GM19324 (cell line): Measurements from ENCODE around the gene DCAF6.

Experiments
- ATAC-seq: cut with Tn5 transposase; IDR thresholded peaks from one replicate; pipeline ENCODE4 v1.9.1; 2021; ENCODE audit warnings: mild to moderate bottlenecking, moderate library complexity; ENCODE audit not compliant: unreplicated experiment, low FRiP score

Gene DCAF6

DNA sequence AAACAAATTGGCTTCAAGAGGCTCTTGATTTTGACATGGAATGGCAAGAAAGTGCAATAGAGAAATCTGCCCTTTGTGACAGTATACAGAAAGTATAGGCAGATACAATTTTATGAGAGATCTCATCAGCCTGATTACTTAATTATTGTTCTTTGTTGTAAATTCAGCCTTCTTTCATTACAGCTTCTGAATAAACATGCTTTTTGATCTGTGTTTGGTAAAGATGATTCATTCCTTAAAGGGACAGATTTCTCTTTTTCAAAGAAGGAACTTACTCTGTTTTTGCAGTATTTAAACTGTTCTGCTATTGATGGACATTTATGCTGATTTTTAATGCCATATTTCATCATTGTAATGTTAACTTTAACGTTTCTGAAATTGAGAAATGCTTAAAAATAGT, 14.1 kb downstream of the DCAF6 start:
- no peak for ATAC-seq

GRCh38 chr1:167955915-167956314, 19.4 kb downstream of the DCAF6 start:
- ATAC-seq: no peak

GRCh38 chr1:167957710-167958109, 21.2 kb downstream of the DCAF6 start:
- no peak for ATAC-seq

- ATAC-seq: no peak
Observed at GRCh38 chr1:167964646-167965045, 28.2 kb downstream of the DCAF6 start.

DNA sequence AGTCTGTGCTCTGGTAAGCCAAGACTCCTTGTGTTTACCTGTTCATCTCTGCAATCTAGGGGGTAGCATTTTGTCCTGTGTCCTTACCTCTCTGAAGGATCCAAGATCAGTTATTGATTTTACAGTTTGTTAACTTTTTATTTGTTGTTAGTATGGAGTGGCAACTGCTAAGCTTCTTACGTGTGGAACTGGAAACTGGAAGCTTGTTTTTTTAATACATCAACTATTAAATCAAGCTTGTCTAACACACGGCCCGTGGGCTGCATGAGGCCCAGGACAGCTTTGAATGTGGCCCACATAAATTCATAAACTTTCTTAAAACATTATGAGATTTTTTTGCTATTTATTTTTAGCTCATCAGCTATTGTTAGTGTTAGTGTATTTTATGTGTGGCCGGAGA, 29.6 kb downstream of the DCAF6 start:
- ATAC-seq: no peak

- ATAC-seq: no peak
Observed at GRCh38 chr1:167968569-167968968, 32.1 kb downstream of the DCAF6 start.

DNA sequence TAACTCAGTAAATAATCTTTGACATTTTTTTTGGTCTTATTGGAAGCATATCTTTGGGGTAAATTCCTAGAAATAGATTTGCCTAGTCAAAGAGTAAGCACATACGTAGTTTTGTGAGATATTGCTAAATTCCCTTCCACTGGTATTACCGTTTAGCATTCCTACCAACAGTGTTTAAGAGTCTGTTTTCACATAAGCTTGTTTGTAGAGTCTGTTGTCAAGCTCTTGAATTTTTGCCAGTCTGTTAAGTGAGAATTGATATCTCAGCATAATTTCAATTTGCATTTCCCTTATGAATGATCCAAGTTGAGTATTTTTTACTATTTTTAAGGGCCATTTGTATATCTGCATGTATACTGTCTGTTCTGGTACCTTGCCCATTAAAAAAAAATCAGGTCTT, 37.3 kb downstream of the DCAF6 start:
- no peak for ATAC-seq

DNA sequence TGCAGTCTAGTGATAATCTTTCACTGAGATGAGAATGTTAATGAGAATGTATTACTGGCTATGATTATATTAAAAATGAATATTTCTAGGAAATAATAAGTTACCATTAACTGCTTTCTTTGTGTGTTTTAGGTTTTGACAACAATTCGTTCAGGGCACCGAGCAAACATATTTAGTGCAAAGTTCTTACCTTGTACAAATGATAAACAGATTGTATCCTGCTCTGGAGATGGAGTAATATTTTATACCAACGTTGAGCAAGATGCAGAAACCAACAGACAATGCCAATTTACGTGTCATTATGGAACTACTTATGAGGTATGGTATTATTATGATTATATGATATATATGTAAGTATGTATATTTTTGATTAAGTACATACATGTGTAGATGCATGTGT, 38.2 kb downstream of the DCAF6 start:
- no peak for ATAC-seq

- ATAC-seq: no peak
Observed at GRCh38 chr1:167977245-167977644, 40.8 kb downstream of the DCAF6 start.

DNA sequence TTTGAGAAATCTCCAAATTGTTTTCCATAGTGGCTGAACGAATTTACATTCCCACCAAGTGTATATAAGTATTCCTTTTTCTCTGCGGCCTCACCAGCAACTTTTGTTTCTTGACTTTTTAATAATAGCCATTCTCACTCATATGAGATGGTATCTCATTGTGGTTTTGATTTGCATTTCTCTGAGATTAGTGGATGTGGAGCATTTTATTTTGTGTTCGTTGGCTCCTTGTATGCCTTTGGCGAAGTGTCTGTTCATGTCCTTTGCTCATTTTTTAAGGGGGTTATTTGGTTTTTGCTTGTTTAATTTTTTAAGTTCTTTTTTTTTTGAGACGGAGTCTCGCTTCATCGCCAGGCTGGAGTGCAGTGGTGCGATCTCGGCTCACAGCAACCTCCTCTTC, 45.5 kb downstream of the DCAF6 start:
- no peak for ATAC-seq

DNA sequence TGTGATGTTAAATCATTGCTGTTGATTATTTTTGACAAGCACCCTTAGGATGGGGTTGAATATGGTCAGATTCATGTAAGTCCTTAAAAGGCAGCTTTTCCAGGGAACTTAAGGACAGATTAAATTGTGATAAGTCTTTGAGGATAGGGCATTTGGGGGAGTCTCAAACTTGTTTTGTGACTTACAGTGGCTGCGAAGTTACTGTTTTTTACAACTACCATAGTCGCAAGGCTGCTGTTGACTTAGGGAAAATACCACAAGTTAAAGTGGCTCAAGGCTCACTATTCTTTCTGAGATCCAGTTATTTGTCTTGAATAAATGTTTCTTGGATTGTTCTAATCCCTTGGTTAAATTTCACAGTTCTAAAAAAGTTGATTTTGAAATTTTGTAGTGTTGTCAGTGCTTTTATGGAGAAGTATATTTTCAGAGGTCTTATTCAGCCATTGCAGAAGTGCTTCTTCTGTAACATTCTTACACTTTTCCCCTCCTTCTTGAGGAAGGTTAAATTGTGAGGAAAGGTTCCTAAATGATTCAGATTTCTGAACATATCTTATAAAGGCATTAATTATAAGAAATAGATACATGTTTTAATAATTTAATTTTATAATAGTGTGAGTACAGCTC, 47.4 kb downstream of the DCAF6 start:
- no peak for ATAC-seq

- no peak for ATAC-seq
Observed at GRCh38 chr1:167984886-167985489, 48.5 kb downstream of the DCAF6 start.

GRCh38 chr1:167987174-167987573, 50.7 kb downstream of the DCAF6 start:
- ATAC-seq: no peak

DNA sequence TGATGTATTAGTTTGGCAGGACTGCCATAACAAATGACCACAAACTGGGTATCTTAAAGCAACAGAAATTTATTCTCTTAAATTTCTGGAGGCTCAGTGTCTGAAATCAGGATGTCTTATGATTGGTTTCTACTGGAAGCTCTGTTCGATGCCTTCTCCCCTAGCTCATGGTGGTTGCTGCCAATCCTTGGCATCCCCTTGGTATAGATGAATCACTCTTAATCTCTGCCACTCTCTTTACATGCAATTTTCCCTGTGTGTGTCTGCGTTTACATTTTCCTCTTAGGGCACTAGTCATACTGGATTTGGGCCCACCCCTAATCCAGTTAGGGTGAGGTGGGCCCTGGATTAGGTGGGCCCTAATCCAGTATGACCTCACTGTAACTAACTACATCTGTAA, 55.1 kb downstream of the DCAF6 start:
- ATAC-seq: no peak

- no peak for ATAC-seq
Observed at GRCh38 chr1:167993720-167994119, 57.2 kb downstream of the DCAF6 start.

GRCh38 chr1:167994560-167994959, 58.1 kb downstream of the DCAF6 start:
- no peak for ATAC-seq

DNA sequence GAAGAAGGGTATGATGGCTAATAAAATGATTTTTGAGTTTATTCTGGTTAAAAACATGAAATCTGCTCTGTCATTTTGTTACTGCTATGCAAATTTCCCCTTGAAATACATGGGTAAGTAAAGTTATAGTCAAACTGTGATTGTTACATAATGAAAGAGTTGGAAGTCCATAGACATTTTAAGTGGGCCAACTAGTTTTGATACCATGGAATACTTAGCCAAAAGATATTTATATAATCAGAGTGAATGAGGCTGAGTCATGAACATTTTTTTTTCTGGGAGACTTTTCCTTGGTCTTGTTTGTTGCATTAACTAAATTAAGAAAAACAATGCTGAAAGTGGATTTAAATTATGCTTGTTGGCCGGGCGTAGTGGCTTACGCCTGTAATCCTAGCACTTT, 58.6 kb downstream of the DCAF6 start:
- ATAC-seq: no peak

DNA sequence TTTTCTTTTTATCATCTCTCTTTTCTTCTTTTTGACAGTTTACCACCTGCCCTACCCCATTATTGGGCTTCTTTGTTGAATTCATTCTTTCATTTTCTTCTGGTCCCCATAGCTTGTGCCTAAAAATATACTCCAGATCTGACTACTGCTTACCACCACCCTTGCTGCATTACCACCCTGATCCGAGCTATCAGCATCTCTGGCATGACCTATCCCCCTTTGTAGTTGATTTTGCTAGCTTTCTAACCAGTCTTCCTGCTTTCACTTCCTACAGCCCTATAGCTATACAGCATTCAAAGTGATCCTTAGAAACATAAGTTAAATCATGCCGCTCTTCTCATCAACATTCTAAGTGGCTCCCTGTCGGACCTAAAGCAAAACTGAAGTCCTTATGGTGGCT, 59.8 kb downstream of the DCAF6 start:
- ATAC-seq: no peak

GRCh38 chr1:167997037-167997575, 60.6 kb downstream of the DCAF6 start:
- no peak for ATAC-seq

DNA sequence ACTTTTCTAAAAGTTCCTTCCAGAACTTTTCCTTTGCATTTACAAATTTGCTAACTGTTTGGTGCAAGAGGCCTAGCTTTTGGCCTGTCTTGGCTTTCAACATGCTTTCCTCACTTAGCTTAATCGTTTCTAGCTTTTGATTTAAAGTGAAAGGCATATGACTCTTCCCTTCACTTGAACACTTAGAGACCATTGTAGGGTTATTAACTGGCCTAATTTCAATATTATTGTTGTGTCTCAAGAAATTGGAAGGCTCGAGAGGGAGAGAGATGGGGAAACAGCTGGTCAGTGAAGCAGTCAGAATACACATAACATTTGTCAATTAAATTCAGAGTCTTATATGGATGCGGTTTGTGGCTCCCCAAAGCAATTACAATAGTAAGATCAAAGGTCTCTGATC, 63.4 kb downstream of the DCAF6 start:
- ATAC-seq: no peak

- no peak for ATAC-seq
Observed at GRCh38 chr1:168000656-168001055, 64.2 kb downstream of the DCAF6 start.

DNA sequence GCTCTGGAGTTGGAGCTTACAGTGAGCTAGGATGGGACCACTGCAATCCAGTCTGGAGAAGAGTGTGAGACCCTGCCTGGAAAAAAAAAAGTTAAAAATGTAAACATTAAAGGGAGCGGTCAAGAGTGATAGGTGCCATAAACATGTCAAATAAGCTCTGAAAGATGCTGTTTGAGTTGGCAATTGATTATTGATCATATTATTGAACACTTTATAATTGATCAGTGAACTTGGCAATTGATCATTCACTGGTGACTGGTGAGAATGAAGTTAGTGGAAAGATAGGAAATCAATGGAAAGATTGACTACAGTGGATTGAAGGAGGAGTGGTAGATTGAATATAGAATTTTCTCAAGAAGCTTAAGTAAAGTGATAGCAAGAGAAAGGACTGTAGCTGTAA, 64.7 kb downstream of the DCAF6 start:
- no peak for ATAC-seq
